Fibroblast of skin of left quadriceps (primary cell): ENCODE results near the gene NPFFR1.
"Not testable (repeated sequence)": the region's sequence is repeated elsewhere in the genome, so short reads cannot be mapped to it uniquely, and the experiment has no call there.

Experiments
- DNase-seq, 2 experiments: peaks; one replicate each; pipeline ENCODE4 v3.0.0-alpha.2; 2013; ENCODE audit warnings: low read depth in 2 of 2

Gene NPFFR1

DNA sequence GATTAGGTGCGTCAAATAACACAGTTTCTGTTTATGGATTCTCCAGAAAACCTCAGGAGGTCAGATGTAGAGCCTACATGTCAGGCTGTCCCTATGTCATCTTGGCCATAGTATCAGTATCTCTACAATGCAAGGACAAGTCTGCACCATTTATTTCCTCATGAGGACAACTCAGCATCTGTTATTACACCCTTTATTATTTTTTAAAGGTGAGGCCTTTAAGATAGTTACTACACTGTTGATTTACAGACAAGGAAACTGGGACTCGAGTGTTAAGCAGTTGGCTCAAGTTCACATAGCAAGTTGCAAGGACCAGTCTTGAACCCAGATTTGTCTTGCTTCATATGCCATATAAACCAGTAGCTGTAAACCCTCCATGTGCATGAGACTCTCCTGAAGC, 27.3 kb downstream of the NPFFR1 start:
- no peak for DNase-seq

DNA sequence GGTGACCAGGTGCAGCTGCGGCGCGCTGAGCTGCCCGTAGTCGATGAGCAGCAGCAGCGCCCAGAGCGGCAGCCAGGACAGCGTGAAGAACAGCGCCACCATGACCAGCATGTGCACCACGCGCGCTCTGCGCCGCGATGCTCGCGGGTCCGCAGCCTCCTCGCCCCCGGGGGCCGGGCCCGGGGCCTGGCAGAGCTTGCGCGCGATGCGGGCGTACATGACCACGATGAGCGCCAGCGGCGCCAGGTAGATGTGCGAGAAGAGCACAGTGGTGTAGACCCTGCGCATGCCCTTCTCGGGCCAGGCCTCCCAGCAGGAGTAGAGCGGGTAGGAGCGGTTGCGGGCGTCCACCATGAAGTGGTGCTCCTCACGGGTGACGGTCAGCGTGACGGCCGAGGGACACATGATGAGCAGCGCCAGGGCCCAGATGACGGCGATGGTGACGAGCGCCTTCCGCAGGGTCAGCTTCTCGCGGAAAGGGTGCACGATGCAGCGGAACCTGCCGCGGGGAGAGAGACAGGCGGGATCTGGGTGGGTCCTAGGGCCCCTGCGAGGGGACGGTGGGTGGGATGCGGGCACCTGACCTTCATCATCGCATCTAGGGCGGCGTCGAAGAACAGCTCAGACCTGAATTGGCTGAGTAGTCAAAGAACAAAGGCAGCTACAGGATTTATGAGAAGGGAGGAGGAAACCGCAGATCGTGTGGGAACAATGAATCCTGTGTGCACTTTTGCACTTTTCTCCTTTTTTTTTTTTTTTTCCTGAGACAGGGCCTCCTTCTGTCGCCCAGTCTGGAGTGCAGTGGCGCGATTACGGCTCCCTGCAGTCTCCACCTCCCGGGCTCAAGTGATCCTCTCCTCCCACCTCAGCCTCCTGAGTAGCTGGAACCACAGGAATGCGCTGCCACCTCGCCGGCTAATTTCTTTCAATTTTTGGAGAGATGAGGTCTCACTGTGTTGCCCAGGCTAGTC, 28.2 kb downstream of the NPFFR1 start:
- no peak for DNase-seq

DNA sequence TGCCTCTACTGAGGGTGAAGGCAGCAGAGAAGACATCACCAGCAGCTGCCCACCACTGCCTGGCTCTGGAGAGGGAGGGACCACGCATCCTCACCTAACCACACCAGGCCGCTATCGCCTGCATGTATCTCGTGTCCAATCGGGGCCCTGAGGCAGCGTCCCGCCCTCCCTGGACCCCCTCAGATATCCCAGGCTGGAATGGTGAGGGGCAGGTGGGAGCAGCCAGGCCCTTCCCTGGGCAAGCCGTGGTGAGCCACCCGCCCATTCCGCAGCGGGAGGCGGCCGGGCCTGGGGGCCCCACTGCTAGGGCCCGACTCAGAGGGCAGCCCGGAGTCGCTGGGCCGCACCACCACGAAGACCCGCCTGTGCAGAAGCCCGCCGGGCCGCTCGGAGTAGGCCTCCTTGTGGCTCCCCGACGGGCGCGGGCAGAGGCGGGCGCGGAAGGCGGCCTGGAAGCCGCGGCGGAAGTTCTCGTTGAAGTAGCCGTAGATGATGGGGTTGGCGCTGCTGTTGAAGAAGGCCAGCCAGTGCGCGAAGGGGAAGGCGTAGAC, 29.0 kb downstream of the NPFFR1 start:
- DNase-seq, result no peak

DNA sequence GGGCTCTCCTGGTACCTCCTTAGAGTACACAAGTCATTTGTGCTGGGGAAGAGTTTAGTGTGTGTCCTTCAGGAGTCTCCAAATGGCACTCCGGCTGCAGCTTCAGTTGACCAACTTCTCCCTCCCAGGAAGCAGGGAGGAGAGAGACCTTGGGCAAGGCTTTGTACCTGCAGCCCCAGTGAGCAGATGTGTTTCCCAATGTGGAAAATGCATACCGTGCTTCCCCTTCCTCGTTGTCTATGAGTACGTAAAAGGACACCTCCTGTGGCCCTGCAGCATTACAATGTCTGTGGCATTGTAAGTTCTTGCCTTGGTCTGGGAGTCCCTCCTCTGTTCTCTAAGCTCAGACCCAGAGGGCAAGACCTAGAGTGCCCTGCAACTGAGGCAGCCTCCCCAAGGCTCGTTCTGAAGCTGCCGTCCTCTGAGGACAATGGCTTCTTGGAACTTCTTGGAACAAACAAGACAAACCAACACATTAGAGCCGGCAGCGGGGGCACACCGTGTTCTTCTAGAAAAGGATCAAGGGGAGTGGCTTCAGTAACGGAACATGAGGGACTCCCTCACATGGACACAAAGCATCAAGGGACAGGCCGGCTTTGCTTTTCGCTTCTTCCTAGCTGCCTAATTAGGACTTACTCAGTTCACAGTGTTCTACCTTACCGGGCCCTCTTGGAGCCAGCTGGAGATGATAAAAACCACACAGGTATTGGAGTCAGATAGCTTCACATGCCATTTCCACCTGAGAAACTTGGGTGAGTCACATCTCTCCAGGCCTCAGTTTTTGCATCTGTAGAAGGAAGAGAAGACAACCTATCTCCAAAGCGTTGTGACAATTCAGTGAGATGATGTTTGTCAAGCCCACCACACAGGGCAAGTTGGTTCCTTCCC, 29.7 kb downstream of the NPFFR1 start:
- no peak for DNase-seq

DNA sequence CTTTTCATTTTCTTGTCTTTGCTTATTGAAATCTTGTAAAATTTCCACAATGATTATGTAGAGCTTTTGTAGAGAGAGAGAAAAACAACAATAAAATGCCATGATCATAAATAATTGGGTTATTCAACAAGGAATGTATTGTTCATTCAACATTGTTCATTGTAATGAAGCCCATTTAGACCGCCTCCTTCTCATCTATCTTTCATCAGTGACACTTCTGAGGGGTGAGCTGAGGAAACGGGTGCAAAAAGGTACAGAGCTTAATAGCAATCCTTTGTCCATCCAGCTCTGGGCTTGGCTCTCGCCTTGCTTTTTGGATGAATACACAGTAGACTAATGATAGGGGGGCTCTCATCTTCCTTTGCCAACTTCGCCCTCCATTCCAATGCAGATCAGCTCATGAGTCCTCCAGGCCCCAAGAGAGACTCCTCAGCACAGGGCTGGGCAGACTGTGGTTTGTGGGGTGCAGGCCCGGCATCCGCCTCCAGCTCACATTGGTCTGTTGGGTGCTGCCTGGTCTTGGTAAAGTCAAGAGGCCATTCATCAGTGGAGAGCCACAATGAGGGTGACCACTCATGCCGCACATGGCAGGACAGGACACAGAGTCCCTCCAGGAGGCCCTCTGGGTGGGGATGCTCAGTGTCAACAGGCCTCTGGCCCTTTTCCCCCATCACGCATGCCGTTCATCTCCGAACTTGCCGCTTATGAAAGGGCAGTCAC, 32.7 kb downstream of the NPFFR1 start:
- DNase-seq, result no peak

DNA sequence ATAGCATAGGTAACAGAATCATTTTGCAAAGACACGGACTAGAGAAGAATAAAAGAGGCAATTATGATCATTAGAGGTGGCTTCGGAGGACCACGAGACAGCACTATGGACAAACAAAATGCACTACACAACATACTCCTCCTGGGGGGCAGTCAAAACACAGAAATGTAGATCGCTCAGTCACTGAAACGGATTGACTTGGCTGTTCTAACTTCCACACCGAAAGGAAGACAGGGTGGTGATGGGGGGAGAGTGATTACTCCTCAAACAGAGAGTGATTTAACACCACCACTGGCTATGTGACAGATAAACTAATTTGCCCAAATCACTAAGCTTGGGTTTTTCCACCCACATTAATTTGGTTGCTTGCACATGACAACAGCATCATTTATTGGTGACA, 36.4 kb downstream of the NPFFR1 start:
- DNase-seq, result no peak

DNA sequence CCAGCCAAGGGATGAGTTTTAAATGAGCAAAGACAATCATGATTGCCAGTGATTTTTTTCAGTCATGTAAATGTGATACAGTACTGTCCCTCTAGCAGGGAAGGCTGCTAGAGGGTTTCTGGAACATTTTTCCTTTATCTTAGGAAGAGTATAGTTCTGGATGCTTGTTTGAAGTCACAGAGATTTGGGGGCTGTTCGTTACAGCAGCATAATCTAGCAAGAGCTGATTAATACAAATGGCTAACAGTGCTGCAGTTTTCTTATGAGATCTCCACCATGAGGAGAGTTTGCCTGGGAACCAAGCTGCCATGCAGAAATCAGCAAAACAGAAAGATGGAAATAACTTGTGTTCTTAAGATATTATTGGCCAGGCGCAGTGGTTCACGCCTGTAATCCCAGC, 42.7 kb downstream of the NPFFR1 start:
- no peak for DNase-seq

DNA sequence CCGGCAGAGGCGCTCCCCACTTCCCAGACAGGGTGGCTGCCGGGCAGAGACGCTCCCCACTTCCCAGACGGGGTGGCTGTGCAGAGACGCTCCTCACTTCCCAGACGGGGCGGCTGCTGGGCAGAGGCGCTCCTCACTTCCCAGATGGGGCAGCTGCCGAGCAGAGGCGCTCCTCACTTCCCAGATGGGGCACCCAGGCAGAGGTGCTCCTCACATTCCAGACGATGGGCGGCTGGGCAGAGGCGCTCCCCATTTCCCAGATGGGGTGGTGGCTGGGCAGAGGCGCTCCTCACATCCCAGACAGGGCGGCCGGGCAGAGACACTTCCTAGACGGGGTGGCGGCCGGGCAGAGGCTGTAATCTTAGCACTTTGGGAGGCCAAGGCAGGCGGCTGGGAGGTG, 43.8 kb downstream of the NPFFR1 start:
- DNase-seq, result not testable (repeated sequence)

DNA sequence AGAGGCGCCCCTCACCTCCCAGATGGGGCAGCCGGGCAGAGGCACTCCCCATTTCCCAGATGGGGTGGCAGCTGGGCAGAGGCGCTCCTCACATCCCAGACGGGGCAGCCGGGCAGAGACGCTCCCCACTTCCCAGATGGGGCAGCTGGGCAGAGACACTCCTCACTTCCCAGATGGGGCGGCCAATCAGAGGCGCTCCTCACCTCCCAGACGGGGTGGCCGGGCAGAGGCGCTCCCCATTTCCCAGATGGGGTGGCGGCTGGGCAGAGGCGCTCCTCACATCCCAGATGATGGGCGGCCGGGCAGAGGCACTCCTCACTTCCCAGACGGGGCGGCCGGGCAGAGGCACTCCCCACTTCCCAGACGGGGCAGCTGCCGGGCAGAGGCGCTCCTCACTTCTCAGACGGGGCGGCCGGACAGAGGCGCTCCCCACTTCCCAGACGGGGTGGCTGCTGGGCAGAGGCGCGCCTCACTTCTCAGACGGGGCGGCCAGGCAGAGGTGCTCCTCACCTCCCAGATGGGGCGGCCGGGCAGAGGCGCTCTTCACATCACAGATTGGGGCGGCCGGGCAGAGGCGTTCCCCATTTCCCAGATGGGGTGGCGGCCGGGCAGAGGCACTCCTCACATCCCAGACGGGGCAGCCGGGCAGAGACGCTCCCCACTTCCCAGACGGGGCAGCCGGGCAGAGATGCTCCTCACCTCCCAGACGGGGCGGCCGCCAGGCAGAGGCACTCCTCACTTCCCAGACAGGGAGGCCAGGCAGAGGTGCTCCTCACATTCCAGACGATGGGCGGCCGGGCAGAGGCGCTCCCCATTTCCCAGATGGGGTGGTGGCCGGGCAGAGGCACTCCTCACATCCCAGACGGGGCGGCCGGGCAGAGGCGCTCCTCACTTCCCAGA, 44.5 kb downstream of the NPFFR1 start:
- not testable (repeated sequence) for DNase-seq

DNA sequence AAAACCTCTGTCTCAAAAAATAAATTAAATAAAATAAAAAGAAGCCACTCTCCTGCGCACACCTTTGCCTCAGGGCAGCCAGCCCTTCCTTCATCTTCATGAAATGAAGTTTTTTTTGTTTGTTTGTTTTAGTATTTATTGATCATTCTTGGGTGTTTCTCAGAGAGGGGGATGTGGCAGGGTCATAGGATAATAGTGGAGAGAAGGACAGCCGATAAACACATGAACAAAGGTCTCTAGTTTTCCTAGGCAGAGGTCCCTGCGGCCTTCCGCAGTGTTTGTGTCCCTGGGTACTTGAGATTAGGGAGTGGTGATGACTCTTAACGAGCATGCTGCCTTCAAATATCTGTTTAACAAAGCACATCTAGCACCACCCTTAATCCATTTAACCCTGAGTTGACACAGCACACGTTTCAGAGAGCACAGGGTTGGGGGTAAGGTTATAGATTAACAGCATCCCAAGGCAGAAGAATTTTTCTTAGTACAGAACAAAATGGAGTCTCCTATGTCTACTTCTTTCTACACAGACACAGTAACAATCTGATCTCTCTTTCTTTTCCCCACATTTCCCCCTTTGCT, 45.8 kb downstream of the NPFFR1 start:
- DNase-seq, result not testable (repeated sequence)

DNA sequence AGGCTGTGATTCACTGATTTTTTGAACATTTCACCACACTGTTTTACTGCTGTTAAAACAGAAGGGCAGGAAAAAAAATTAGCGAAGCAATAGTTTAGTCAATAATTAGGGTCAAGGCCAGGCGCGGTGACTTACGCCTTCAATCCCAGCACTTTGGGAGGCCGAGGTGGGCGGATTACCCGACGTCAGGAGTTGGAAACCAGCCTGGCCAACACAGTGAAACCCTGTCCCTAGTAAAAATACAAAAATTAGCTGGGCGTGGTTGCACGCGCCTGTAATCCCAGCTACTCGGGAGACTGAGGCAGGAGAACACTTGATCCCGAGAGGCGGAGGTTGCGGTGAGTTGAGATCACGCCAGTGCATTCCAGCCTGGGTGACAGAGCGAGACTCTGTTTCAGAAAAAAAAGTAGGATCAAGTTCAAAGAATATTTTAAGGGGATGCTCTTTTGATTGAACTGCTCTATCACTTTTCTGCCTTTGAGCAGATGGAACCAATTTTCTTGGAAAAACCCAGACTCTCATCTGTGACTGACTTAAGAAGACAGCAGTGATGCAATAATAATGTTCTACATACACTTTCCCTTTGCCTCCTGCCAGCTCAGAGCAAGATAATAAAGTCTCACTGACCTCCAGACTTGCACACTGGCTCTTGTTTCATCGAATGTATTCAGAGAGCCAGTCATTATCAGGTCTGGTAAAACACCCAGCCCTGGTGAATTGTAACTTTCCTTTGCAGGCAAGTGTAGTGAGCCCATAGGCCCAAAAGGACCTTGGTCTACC, 48.9 kb downstream of the NPFFR1 start:
- peak; percentile 77 to 82 for DNase-seq

DNA sequence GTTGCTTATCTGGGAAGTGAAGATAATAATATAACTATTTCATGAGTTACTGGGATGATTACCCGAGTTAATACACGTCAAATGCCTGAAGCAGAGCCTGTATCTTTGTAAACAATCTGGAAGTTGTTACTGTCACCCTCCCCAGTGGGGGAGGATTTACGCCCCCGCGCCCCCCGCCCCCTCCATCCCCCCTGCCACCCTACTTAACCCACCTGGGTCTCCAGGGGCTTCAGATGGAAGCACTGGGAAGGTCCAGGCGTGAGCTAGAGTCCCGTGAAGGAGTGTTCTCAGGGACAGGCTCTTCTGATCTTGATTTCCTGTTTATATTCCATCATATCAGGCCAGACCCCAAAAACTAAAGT, 49.9 kb downstream of the NPFFR1 start:
- DNase-seq, result no peak

DNA sequence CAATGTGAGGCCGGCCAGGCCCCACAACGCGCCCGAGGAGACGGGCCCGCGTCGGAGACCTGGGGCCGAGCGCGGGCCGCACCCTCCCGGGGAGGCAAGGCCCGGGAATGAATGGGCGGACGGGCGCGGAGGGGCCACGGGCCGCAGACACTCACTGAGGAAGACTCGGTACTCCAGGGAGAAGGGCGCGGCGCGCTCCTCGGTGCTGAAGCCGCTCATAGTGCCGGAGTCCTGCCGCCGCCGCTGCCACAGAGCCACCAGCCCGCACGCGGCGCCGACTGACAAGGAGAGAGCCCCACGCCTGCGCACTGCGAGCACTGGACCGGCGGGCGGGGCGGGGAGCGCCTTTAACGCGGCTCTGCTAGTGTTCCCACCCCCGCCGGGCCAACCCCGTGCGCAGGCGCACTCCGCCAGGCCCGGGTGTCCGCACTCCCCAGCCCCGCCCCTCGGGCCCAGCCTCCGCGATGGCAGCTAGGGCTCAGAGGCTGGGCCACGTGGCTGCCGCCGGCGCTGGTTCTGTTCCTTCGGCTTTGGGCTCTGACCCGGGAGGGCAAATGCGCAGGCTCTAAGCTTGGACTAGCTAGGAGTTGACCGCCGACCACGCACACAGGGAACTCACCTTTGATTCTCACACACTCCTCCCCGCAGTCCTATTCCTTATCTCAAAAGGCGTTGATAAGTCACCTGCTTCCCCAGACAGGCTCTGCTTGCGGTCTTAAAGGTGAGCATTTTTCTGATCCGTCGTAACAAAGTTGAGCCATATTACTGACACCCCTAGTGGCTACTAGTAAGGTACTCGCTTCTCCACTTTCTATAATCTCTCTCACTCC, 50.5 kb downstream of the NPFFR1 start, which contains the start of gene PPA1:
TSS of gene PPA1 (minus strand) at position 321 of the 830 bp plus-strand sequence. CDS start at position 219, 102 bp downstream.
- DNase-seq, result peak; percentile 88

DNA sequence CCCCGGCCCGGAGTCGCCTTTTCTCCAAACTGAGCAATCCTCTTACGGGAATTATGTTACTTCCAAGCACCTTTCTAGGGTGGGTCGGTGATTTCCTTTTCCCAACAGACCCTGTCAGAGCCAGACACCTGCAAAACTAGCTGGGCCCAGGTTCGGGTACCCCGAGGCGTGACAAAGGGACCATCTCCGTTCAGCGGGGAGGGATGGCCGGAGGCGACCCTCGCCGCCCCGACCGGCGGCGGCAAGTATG, 51.0 kb downstream of the NPFFR1 start:
- no peak for DNase-seq

DNA sequence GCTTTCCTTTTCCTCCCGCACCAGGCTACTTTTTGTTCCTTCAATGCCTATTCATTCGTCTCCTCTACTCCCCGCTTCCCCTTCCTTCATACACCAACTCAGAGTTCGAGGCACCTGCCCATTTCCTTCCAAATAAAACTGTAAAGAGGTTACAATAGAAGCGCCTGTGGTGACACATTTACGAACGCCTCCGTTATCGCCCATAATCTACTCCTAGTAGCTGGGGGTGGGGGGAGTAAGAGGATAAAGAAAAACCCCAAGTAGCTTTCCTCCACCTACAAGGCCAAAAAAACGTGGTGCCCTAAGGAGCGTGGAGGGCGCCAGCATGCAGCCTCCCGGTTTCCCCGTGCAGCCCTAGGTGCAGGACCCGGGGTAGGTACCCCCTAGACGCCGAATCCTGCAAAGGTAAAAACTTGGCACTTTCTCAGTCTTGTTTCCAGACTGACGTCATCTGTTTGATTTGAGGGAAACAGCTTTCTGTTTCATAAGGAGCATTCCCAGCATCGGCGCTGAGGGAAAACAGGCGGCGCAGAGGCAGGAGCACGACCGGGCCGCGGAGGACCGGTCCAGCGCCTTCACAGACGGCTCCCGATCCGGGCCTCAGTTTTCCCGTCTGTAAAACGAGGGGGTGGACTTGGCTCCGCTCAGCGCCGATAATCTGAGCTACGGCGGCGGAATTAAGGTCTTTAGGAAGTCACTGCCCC, 51.5 kb downstream of the NPFFR1 start:
- DNase-seq, result no peak

DNA sequence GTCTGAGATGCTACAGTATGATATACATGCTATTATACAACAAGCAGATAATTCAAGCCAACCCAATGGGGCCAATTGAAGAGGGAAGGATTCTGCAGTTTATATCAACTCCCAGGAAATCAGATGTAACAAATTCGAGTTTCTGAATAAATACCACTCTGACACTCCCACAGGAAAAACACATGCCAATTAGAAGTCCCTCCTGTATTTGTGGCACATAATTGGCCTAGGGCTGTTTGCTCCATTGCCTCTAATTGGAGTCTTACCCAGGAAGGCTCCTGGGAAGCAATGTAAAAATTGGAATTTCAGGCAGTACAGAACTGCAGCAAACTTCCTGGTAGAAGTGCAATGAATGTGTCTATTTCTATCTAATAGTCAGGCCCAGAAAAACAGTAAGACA, 55.3 kb downstream of the NPFFR1 start:
- no peak for DNase-seq

DNA sequence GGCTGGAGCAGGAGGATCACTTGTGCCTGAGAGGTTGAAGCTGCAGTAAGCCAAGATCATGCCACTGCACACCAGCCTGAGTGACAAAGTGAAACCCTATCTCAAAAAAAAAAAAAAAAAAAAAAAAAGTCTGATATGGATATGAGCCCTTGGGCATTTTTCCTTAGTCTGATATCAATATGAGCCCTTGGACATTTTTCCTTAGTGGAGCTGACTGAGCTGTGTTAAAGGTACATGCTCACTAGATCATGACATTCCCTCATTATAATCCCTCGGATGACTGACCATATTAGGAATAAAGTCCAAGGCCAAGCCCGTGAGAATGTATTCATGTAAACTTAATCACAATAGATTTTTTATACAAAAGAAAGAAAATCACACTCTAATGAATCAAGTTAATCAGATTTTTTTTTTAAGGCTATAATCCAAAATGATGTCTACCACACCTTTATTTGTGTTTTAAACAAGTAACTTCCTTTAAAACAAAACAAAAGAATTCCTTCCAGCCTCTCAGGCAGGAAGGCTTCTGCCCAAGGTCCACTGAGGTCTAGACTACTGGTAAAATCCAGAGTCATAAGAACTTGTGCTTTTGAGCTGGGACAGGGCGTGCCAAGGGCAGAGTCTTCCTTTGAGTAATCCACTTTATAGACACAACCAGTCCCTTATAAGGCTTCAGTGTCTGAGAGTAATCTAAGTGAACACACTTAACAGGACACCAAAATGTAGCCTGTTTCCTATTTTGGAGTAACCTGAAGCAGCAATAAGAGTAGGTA, 56.1 kb downstream of the NPFFR1 start:
- no peak for DNase-seq
